Tibial nerve (tissue), 3 donors: ENCODE data around the gene DIPK2B.

ENCODE experiments used
- POLR2A ChIP-seq, 2 donors: fragments of 450-650 bp; IDR thresholded peaks; one replicate each; pipeline ENCODE4 v1.6.1; 2017; ENCODE audit warnings: antibody characterized with exemption in 2 of 2, mild to moderate bottlenecking in 2 of 2, moderate library complexity in 2 of 2
- TF ChIP-seq, protein P1 (sequence below), 5 experiments: fragments of 200-600 bp in 3 of 5; fragments of 450-650 bp in 2 of 5; sonication (generic) in 3 of 5; IDR thresholded peaks; one replicate each; pipeline ENCODE4 v1.5.1; 2016 to 2019; ENCODE audit warnings: antibody characterized with exemption in 5 of 5, mild to moderate bottlenecking in 3 of 5, moderate library complexity in 2 of 5

DNA sequence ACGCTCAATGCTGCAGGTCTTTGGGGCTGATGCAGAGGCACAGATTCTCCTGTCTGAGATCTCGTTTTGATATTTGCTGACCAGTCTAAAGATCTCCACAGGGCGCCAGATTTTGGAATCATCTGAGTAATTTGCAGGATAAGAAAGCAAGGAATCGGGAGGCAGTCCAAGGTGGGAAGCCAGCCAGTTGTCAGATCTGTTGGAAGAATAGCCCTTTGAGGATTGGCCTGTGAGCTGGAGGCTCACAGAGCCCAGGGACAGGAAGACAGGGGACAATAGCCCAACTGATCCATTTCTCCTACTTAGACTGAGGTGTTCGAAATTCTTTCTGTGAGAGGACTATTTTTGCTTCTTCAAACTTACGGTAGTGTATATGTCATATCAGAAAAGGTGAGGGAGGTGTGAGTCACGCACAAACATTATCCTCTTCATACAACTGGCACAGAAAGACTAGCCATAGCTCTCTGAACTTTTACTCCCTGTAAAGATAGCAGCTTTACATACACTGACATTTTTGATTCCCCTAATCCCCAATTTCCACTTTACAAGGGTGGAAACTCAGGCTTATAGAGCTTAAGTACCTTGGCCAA lies 8.8 kb downstream of the DIPK2B start:
- no peak for TF ChIP-seq POLR2A (IDR thresholded peaks at IDR 0.05)
- TF ChIP-seq, protein P1, sequence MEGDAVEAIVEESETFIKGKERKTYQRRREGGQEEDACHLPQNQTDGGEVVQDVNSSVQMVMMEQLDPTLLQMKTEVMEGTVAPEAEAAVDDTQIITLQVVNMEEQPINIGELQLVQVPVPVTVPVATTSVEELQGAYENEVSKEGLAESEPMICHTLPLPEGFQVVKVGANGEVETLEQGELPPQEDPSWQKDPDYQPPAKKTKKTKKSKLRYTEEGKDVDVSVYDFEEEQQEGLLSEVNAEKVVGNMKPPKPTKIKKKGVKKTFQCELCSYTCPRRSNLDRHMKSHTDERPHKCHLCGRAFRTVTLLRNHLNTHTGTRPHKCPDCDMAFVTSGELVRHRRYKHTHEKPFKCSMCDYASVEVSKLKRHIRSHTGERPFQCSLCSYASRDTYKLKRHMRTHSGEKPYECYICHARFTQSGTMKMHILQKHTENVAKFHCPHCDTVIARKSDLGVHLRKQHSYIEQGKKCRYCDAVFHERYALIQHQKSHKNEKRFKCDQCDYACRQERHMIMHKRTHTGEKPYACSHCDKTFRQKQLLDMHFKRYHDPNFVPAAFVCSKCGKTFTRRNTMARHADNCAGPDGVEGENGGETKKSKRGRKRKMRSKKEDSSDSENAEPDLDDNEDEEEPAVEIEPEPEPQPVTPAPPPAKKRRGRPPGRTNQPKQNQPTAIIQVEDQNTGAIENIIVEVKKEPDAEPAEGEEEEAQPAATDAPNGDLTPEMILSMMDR (IDR thresholded peaks at IDR 0.05), result no peak
